ENCODE measurements around the gene VASP.

Gene VASP

DNA sequence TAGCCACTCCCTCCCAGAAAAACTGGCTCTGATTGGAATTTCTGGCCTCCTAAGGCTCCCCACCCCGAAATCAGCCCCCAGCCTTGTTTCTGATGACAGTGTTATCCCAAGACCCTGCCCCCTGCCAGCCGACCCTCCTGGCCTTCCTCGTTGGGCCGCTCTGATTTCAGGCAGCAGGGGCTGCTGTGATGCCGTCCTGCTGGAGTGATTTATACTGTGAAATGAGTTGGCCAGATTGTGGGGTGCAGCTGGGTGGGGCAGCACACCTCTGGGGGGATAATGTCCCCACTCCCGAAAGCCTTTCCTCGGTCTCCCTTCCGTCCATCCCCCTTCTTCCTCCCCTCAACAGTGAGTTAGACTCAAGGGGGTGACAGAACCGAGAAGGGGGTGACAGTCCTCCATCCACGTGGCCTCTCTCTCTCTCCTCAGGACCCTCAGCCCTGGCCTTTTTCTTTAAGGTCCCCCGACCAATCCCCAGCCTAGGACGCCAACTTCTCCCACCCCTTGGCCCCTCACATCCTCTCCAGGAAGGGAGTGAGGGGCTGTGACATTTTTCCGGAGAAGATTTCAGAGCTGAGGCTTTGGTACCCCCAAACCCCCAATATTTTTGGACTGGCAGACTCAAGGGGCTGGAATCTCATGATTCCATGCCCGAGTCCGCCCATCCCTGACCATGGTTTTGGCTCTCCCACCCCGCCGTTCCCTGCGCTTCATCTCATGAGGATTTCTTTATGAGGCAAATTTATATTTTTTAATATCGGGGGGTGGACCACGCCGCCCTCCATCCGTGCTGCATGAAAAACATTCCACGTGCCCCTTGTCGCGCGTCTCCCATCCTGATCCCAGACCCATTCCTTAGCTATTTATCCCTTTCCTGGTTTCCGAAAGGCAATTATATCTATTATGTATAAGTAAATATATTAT is 33.3 kb upstream of the VASP start:
- no peak for DNase-seq (ENCODE audit: low read depth)
- H3K4me3 ChIP-seq (ENCODE audit: low read length): no peak overlapping the region
- no peak for TF ChIP-seq CTCF (conservative IDR thresholded peaks at IDR 0.05; ENCODE audit: low read length)

- peak; percentile 5 for DNase-seq (ENCODE audit: low read depth)
- TF ChIP-seq CTCF (conservative IDR thresholded peaks at IDR 0.05; ENCODE audit: low read length): no peak
These were observed 32.4 kb upstream of the VASP start for GRCh38 chr19:45474606-45475521.

DNA sequence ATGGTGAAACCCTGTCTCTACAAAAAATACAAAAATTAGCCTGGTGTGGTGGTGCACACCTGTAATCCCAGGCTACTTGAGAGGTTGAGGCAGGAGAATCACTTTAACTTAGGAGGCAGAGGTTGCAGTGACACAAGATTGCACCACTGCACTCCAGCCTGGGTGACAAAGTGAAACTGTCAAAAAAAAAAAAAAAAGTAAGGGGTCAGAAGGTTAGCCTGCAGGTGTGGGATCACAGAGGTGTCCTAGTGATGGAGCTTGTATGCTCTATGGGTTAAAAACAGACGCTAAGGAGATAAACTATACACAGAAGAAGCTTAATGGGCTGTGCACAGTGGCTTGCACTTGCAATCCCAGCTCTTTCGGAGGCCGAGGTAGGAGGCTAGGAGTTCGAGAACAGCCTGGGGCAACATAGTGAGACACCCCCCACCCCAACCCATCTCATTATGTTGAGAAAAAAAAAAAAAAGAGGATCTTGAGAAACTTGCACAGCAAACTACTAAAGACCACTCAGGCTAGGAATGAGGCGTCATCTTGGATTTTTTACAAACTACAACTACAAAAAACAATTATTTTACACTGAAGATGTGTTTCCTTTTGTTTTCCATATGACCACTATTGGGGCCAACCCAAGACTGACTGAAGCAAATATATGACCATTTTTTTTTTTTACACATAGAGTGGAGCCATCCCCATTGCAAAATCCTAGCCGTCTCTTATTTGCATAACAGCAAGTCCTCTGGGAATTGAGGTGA is 31.6 kb upstream of the VASP start:
- TF ChIP-seq CTCF (conservative IDR thresholded peaks at IDR 0.05; ENCODE audit: low read length): no peak
- H3K4me3 ChIP-seq (ENCODE audit: low read length): no peak overlapping the region
- peak; percentile 6 for DNase-seq (ENCODE audit: low read depth)

More at GRCh38 chr19:45474606-45475521, 32.4 kb upstream of the VASP start:
- no peak overlapping the region for H3K4me3 ChIP-seq (ENCODE audit: low read length)

- no peak overlapping the region for H3K4me3 ChIP-seq (ENCODE audit: low read length)
These were observed 31.0 kb upstream of the VASP start for GRCh38 chr19:45476304-45476703.

GRCh38 chr19:45477186-45477585 is 30.1 kb upstream of the VASP start:
- no peak for TF ChIP-seq CTCF (conservative IDR thresholded peaks at IDR 0.05; ENCODE audit: low read length)
- no peak for DNase-seq (ENCODE audit: low read depth)
- no peak overlapping the region for H3K4me3 ChIP-seq (ENCODE audit: low read length)

More at GRCh38 chr19:45476304-45476703, 31.0 kb upstream of the VASP start:
- TF ChIP-seq CTCF (conservative IDR thresholded peaks at IDR 0.05; ENCODE audit: low read length): no peak
- no peak for DNase-seq (ENCODE audit: low read depth)

DNA sequence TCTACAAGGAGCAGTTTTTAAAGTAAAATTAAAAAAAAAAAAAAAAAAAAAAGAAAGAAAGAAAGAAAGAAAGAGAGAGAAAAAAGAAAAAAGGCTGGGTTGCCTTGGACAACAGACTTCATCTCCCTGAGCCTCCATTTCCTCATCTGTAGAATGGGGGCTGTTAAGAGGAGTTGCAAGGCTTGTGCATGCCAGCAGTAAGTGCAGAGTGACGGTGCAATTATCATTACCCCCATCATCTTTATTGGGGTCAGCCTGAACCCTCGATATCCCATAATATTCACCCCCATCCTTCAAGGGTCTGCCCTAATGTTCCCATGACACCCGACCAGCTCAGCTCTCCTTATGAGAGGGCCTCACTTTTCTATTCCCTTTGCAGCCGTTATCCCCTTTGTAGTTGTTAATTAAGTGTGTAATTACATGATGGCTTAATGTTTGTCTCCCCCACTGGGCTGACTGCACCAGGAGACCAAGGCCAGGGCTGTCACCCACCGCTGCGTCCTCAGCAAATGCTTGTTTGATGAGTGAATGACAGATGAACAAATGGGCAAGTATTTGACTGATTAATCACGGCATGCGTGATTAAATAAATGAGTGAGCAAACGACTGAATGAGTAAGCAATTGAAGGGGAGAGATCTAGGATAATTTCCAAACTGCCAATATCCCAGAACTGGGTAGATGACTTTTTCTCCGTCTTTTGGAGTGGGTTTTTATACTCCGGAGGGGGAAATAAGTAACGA is 29.4 kb upstream of the VASP start:
- no peak for TF ChIP-seq CTCF (conservative IDR thresholded peaks at IDR 0.05; ENCODE audit: low read length)
- peak; percentile 4 for DNase-seq (ENCODE audit: low read depth)
- H3K4me3 ChIP-seq (ENCODE audit: low read length): peak overlapping the region; percentile 58

All from AG10803 (cell line).